H1 (cell line): ENCODE measurements around the gene PCED1B. TPM values are rescaled to one million over a fixed set of nuclear protein-coding genes. Genes with fewer than 3 reads are reported as not detected.

Experiments
- CTCF ChIA-PET: fragments of 300-600 bp; sonication (Branson Sonifier 250); formaldehyde crosslinking; loops from one replicate; lab custom pipeline; 2021; ENCODE audit not compliant: partially characterized antibody; lab: Charles Lee
- POLR2A ChIA-PET: fragments of 300-600 bp; sonication (Branson Sonifier 250); formaldehyde crosslinking; loops from one replicate; lab custom pipeline; 2021; ENCODE audit warnings: inconsistent platforms; ENCODE audit not compliant: partially characterized antibody; lab: Charles Lee
- DNase-seq, 2 experiments: peaks; one replicate each; pipeline versions ENCODE4 v3.0.0 to v3.0.0-alpha.2; 2010 to 2022; ENCODE audit warnings: low spot score in 2 of 2, low read depth in 1 of 2, mixed read lengths in 1 of 2
- FAIRE-seq: peaks from 2 replicates; lab custom pipeline; 2011; peaks lifted over from hg19 to GRCh38; lab: Jason Lieb, UNC
- H2AFZ ChIP-seq: 2 replicates; pipeline ENCODE4 v1.8.1; 2012; ENCODE audit warnings: low read length, inconsistent platforms
- H2AK5ac ChIP-seq: 2 replicates; pipeline ENCODE4 v1.6.1; 2013; ENCODE audit warnings: low read depth, low read length
- H2BK120ac ChIP-seq: replicated peaks from 2 replicates; pipeline ENCODE3; 2013; ENCODE audit warnings: low read depth, low read length, inconsistent platforms
- H2BK12ac ChIP-seq: 2 replicates; pipeline ENCODE4 v1.6.1; 2013; ENCODE audit warnings: low read depth, low read length
- H2BK15ac ChIP-seq: 2 replicates; pipeline ENCODE4 v1.6.1; 2013; ENCODE audit warnings: low read length
- H2BK20ac ChIP-seq: 2 replicates; pipeline ENCODE4 v1.6.1; 2013; ENCODE audit warnings: low read length
- H2BK5ac ChIP-seq: 2 replicates; pipeline ENCODE4 v1.6.1; 2013; ENCODE audit warnings: low read depth, low read length
- H3K14ac ChIP-seq: 2 replicates; pipeline ENCODE4 v1.6.1; 2013; ENCODE audit warnings: inconsistent platforms; ENCODE audit not compliant: insufficient read length
- H3K18ac ChIP-seq: 2 replicates; pipeline ENCODE4 v1.6.1; 2013; ENCODE audit warnings: low read length; ENCODE audit errors: extremely low read depth
- H3K23ac ChIP-seq: 2 replicates; pipeline ENCODE4 v1.6.1; 2013; ENCODE audit warnings: inconsistent platforms; ENCODE audit not compliant: insufficient read length
- H3K23me2 ChIP-seq: 2 replicates; pipeline ENCODE4 v1.6.1; 2013; ENCODE audit warnings: low read depth, low read length
- H3K27ac ChIP-seq: 2 replicates; pipeline ENCODE4 v1.6.1; 2011; ENCODE audit warnings: low read depth, low read length, inconsistent platforms
- H3K27me3 ChIP-seq, 4 experiments: replicated peaks in 1 of 4; 1 replicate in 1 of 4; 2 replicates in 3 of 4; pipeline versions ENCODE4 v1.6.1 to v1.8.1; 2011 to 2013; ENCODE audit warnings: low read length in 3 of 4, mild to moderate bottlenecking in 3 of 4, inconsistent platforms in 2 of 4, mixed read lengths in 2 of 4, moderate library complexity in 1 of 4; ENCODE audit not compliant: control insufficient read depth in 3 of 4, insufficient read depth in 3 of 4; ENCODE audit errors: extremely low read depth in 1 of 4
- H3K36me3 ChIP-seq, 4 experiments: 2 replicates each; pipeline versions ENCODE4 v1.6.1 to v1.8.1; 2011 to 2013; ENCODE audit warnings: mild to moderate bottlenecking in 4 of 4, low read length in 3 of 4, moderate library complexity in 2 of 4, control low read depth in 1 of 4, inconsistent platforms in 1 of 4; ENCODE audit not compliant: insufficient read depth in 4 of 4, control insufficient read depth in 2 of 4
- H3K4ac ChIP-seq: replicated peaks from 2 replicates; pipeline ENCODE3; 2013; ENCODE audit warnings: low read length, low read depth, mixed read lengths, inconsistent platforms; ENCODE audit not compliant: insufficient read length
- H3K4me1 ChIP-seq, 4 experiments: replicated peaks in 1 of 4; 1 replicate in 1 of 4; 2 replicates in 3 of 4; pipeline versions ENCODE4 v1.6.1 to v1.8.1; 2011 to 2013; ENCODE audit warnings: low read length in 3 of 4, inconsistent platforms in 2 of 4, mixed read lengths in 1 of 4; ENCODE audit not compliant: insufficient read depth in 4 of 4, control insufficient read depth in 3 of 4
- H3K4me2 ChIP-seq, 2 experiments: 2 replicates each; pipeline versions ENCODE4 v1.6.1 to v1.8.1; 2011 to 2013; ENCODE audit warnings: low read depth in 2 of 2, low read length in 2 of 2, control low read depth in 1 of 2, inconsistent platforms in 1 of 2, mild to moderate bottlenecking in 1 of 2; ENCODE audit not compliant: insufficient read depth in 1 of 2
- H3K4me3 ChIP-seq, 4 experiments: fragments of 200-600, 300-600 bp in 1 of 4; sonication (generic), shearing (Covaris generic), sonication (Bioruptor Twin) in 1 of 4; 2 replicates each; pipeline versions ENCODE4 v1.5.1 to v1.8.1; 2011 to 2016; ENCODE audit warnings: low read length in 4 of 4, low read depth in 3 of 4, control low read depth in 2 of 4, inconsistent platforms in 2 of 4, mild to moderate bottlenecking in 2 of 4, mixed read lengths in 1 of 4, moderate library complexity in 1 of 4; ENCODE audit not compliant: insufficient read depth in 2 of 4; ENCODE audit errors: extremely low read depth in 1 of 4
- H3K56ac ChIP-seq: replicated peaks from 2 replicates; pipeline ENCODE3; 2013; ENCODE audit warnings: low read depth, mild to moderate bottlenecking, mixed read lengths, low read length, inconsistent platforms; ENCODE audit not compliant: insufficient read length
- H3K79me1 ChIP-seq: 2 replicates; pipeline ENCODE4 v1.6.1; 2013; ENCODE audit warnings: low read depth, low read length, control low read depth
- H3K79me2 ChIP-seq, 2 experiments: 2 replicates each; pipeline versions ENCODE4 v1.6.1 to v1.8.1; 2012 to 2013; ENCODE audit warnings: low read length in 2 of 2, mild to moderate bottlenecking in 2 of 2, inconsistent platforms in 1 of 2; ENCODE audit not compliant: insufficient read depth in 2 of 2, control insufficient read depth in 1 of 2
- H3K9ac ChIP-seq, 4 experiments: replicated peaks in 1 of 4; 1 replicate in 1 of 4; 2 replicates in 3 of 4; pipeline versions ENCODE4 v1.6.1 to v1.8.1; 2011 to 2013; ENCODE audit warnings: low read depth in 3 of 4, low read length in 3 of 4, control low read depth in 2 of 4, mild to moderate bottlenecking in 2 of 4, moderate library complexity in 2 of 4, inconsistent platforms in 1 of 4; ENCODE audit errors: extremely low read depth in 1 of 4
- H3K9me3 ChIP-seq, 2 experiments: 2 replicates each; pipeline versions ENCODE4 v1.6.1 to v1.8.1; 2012 to 2013; ENCODE audit warnings: mild to moderate bottlenecking in 2 of 2, moderate library complexity in 2 of 2, control low read depth in 1 of 2, inconsistent platforms in 1 of 2, low read depth in 1 of 2, low read length in 1 of 2, mixed read lengths in 1 of 2; ENCODE audit not compliant: insufficient read depth in 2 of 2
- H4K20me1 ChIP-seq, 2 experiments: replicated peaks in 1 of 2; 2 replicates each; pipeline versions ENCODE3 to v1.8.1; 2011 to 2013; ENCODE audit warnings: inconsistent platforms in 2 of 2, low read length in 2 of 2, mild to moderate bottlenecking in 1 of 2; ENCODE audit not compliant: insufficient read depth in 2 of 2, control insufficient read depth in 1 of 2
- H4K5ac ChIP-seq: 2 replicates; pipeline ENCODE4 v1.6.1; 2013; ENCODE audit warnings: low read length, low read depth, mixed read lengths, inconsistent platforms; ENCODE audit not compliant: insufficient read length
- H4K8ac ChIP-seq: 2 replicates; pipeline ENCODE4 v1.8.0; 2013; ENCODE audit warnings: mild to moderate bottlenecking, moderate library complexity, low read length, inconsistent platforms; ENCODE audit not compliant: insufficient read depth; ENCODE audit errors: extremely low read depth
- H4K91ac ChIP-seq: replicated peaks from 2 replicates; pipeline ENCODE3; 2013; ENCODE audit warnings: low read length, mixed read lengths, inconsistent platforms; ENCODE audit not compliant: insufficient read length
- BRCA1 ChIP-seq: IDR thresholded peaks from 2 replicates; pipeline ENCODE4 v1.6.1; 2012; ENCODE audit warnings: low read depth, low read length, improper control_type of control experiment
- CBX5 ChIP-seq: fragments of 300-800, 300-1000 bp; sonication (generic); IDR thresholded peaks from 2 replicates; pipeline ENCODE4 v1.7.1; 2016; ENCODE audit warnings: antibody characterized with exemption, low read length, low read depth
- CBX8 ChIP-seq: fragments of 300-800, 300-1000 bp; sonication (generic); IDR thresholded peaks from 2 replicates; pipeline ENCODE4 v1.7.1; 2016; ENCODE audit warnings: low read depth, low read length, borderline replicate concordance
- E2F6 ChIP-seq: IDR thresholded peaks from 2 replicates; pipeline ENCODE4 v1.6.1; 2012; ENCODE audit warnings: inconsistent platforms
- EZH2 ChIP-seq: fragments of 200-600 bp; sonication (generic); IDR thresholded peaks from 2 replicates; pipeline ENCODE4 v1.7.1; 2012; ENCODE audit warnings: low read depth, mild to moderate bottlenecking, moderate library complexity, low read length, inconsistent platforms; ENCODE audit not compliant: severe bottlenecking
- FOSL1 ChIP-seq: IDR thresholded peaks from 2 replicates; pipeline ENCODE4 v1.6.1; 2011; ENCODE audit warnings: mild to moderate bottlenecking, low read depth, low read length, moderate library complexity; ENCODE audit not compliant: insufficient read depth
- JUN ChIP-seq: IDR thresholded peaks from 2 replicates; pipeline ENCODE4 v1.6.1; 2011; ENCODE audit warnings: low read depth, mild to moderate bottlenecking, improper control_type of control experiment, low read length
- JUND ChIP-seq: IDR thresholded peaks from 2 replicates; pipeline ENCODE4 v1.6.1; 2011; ENCODE audit warnings: mild to moderate bottlenecking, improper control_type of control experiment, low read length
- KDM1A ChIP-seq: fragments of 200-600, 300-600 bp; sonication (generic); IDR thresholded peaks from 2 replicates; pipeline ENCODE4 v1.7.1; 2016; ENCODE audit warnings: mild to moderate bottlenecking, low read length, borderline replicate concordance
- KDM4A ChIP-seq: IDR thresholded peaks from one replicate; pipeline ENCODE4 v1.7.1; 2012; ENCODE audit warnings: low read depth, mild to moderate bottlenecking, moderate library complexity, low read length, inconsistent platforms; ENCODE audit not compliant: severe bottlenecking
- SAP30 ChIP-seq: fragments of 300-600 bp; sonication (generic); IDR thresholded peaks from 2 replicates; pipeline ENCODE4 v1.7.1; 2012; ENCODE audit warnings: low read length, moderate library complexity, mild to moderate bottlenecking, inconsistent platforms; ENCODE audit not compliant: insufficient read depth, insufficient replicate concordance
- SP4 ChIP-seq: IDR thresholded peaks from 2 replicates; pipeline ENCODE4 v1.6.1; 2012; ENCODE audit warnings: low read length, inconsistent platforms
- TEAD4 ChIP-seq: IDR thresholded peaks from 2 replicates; pipeline ENCODE4 v1.6.1; 2012; ENCODE audit warnings: low read depth, low read length, inconsistent platforms, mixed read lengths
- WGBS, 2 experiments: shearing (Covaris generic) in 1 of 2; methylation state at CpG; one replicate each; pipeline versions ENCODE4 v1.1.6 to v1.1.7; 2013 to 2015; ENCODE audit warnings: low lambda C conversion rate in 2 of 2, mixed read lengths in 2 of 2, inconsistent platforms in 1 of 2, low coverage in 1 of 2, missing lambda C conversion rate in 1 of 2; ENCODE audit not compliant: insufficient replicate concordance in 2 of 2, insufficient coverage in 1 of 2, insufficient read length in 1 of 2; ENCODE audit errors: extremely low coverage in 1 of 2, missing lambda C conversion rate in 1 of 2; 5-methylcytosine and 5-hydroxymethylcytosine counted together
- polyA plus RNA-seq, 7 experiments: library from polyadenylated mRNA; depleted of rRNA in 3 of 7; stranded (reverse) in 5 of 7; unstranded in 2 of 7; fragments of >200 nt in 5 of 7; fragments of 200-250 nt in 2 of 7; gene quantifications; 1 replicate in 5 of 7; 2 replicates in 1 of 7; 4 replicates in 1 of 7; pipeline versions ENCODE4 v1.2.1 to v1.2.3, GENCODE V29; 2011 to 2013; ENCODE audit warnings: missing spikeins in 2 of 7, mixed read lengths in 2 of 7
- total RNA-seq: library from RNA; stranded (reverse); fragmentation: NEBNext Ultra II Directional; extraction: Animal tissue kit (Norgen Biotek cat#: 25700); gene quantifications from 2 replicates; pipeline ENCODE4 v1.2.1, GENCODE V29; 2021

PCED1B gene
- total and polyA plus RNA-seq, 2 of the 8 experiments (the other 6 are each of a cell fraction or from before 2014, with no cell fraction given), result 4.7 to 5.4 TPM

- H2BK20ac ChIP-seq, result no peak overlapping the region
- no peak overlapping the region for H2BK120ac ChIP-seq
- no peaks in the 10 kb centered on the region for H3K9me3 ChIP-seq
- H4K20me1 ChIP-seq, result no peaks in the 10 kb centered on the region
- no peaks in the 10 kb centered on the region for H3K27me3 ChIP-seq
- H3K4me1 ChIP-seq, result no peaks in the 10 kb centered on the region
- no peak for DNase-seq
- H3K27ac ChIP-seq, result no peak overlapping the region
- H3K36me3 ChIP-seq, result no peaks in the 10 kb centered on the region
- H4K91ac ChIP-seq, result no peak overlapping the region
- no peak overlapping the region for H2BK15ac ChIP-seq
- ChIA-PET CTCF (interaction anchor here (0.8 to 1.7 kb wide), 2 partner anchors 16 to 49 kb away, joined by 3 read pairs; no protein-coding TSS in a partner anchor), POLR2A (no interaction called here)
- no peak overlapping the region for H4K5ac ChIP-seq
- H2AK5ac ChIP-seq, result no peak overlapping the region
- H3K4me3 ChIP-seq, result no peak overlapping the region
- H3K79me2 ChIP-seq, result no peaks in the 10 kb centered on the region
- no peak overlapping the region for H3K4ac ChIP-seq
- no peaks in the 10 kb centered on the region for H3K23me2 ChIP-seq
- H2AFZ ChIP-seq, result no peak overlapping the region
- H3K4me2 ChIP-seq, result no peak overlapping the region
- 90% methylated on average over 3 of the region's 3 CpGs; no CpG with 5 or more reads in 1 of the 2 experiments for WGBS, 2 experiments
- H3K14ac ChIP-seq, result no peak overlapping the region
- H3K79me1 ChIP-seq, result no peaks in the 10 kb centered on the region
- H3K9ac ChIP-seq, result no peak overlapping the region
- no peak overlapping the region for H2BK12ac ChIP-seq
- no peak overlapping the region for H3K18ac ChIP-seq
- no peak for FAIRE-seq
- H4K8ac ChIP-seq, result no peak overlapping the region
- no peak overlapping the region for H3K23ac ChIP-seq
- H3K56ac ChIP-seq, result no peak overlapping the region
- no peak overlapping the region for H2BK5ac ChIP-seq
- TF ChIP-seq CBX8, result no peak
- no peak for TF ChIP-seq JUND
- TF ChIP-seq BRCA1, result no peak
- TF ChIP-seq EZH2, result no peak
- TF ChIP-seq TEAD4, result no peak
- TF ChIP-seq KDM4A, result no peak
- TF ChIP-seq CBX5, result no peak
- TF ChIP-seq SAP30, result no peak
- TF ChIP-seq FOSL1, result no peak
- no peak for TF ChIP-seq E2F6
- no peak for TF ChIP-seq JUN
- no peak for TF ChIP-seq SP4
- TF ChIP-seq KDM1A, result no peak
Observed at GRCh38 chr12:47120736-47121135, 41.3 kb downstream of the PCED1B start.
